ENCODE data around the gene TMEM219.

TMEM219 gene

GRCh38 chr16:29982560-29983419 is 20.9 kb downstream of the TMEM219 start:
- no peak for DNase-seq (ENCODE audit: low spot score)

DNA sequence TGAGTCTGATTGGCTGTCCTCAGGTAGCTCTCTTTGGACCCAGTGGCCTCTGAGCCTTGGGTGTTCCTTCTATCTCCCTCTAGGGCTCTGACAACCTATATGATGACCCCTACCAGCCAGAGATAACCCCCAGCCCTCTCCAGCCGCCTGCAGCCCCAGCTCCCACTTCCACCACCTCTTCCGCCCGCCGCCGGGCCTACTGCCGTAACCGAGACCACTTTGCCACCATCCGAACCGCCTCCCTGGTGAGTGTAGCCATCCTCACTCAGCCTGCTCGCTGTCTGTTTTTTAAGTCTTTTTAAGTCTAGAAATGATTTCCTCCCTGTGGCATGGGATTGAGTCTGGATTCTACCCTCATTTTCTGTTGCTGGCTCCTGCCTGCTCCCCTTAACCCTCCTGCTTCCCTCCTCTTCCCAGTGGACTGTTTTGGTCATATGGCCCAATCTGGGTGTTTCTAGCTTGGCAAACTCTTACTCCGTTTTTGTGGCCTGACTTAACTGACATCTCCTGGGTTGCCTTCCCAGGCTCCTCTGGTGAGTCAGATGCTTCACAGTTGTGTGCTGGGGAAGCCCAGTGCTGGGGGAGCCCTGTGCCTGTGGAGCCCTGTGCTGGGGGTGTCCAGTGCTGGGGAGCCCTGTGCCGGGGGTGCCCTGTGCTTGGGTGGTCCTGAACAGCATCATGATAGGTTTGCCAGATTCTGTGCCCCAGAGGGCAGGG is 21.7 kb downstream of the TMEM219 start:
- no peak for DNase-seq (ENCODE audit: low spot score)

DNA sequence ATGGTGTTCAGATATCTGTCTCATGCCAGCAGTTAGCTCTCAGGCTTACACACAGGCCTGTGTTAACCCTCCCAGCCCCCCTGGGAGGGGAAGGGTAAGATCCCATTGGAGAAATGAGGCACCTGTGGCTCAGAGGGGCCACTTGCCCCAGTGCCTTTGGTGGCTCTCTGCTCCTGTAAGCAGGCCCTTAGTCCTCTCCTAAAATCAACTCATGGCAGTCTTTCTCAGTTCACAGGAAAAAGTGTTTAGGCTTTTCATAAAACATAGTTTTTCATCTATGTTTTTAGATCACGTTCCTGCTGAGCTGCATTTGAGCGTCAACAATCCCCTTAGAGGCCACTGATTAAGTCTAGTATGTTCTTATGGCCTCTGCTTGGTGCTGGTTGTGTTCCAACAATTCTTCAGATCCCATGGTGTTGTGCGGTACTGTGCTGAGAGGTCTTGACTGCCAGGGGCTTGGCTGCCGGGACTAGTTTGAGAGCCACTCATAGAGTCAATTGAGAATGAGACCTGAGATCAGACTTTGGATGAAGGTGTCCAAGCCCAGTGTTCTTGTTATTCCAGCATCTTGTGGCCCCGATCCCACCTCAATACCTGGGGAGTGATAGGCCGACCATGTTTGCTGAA is 22.4 kb downstream of the TMEM219 start:
- DNase-seq (ENCODE audit: low spot score) = no peak

- no peak for DNase-seq (ENCODE audit: low spot score)
Measured at GRCh38 chr16:29984764-29985147, 22.9 kb downstream of the TMEM219 start.

DNA sequence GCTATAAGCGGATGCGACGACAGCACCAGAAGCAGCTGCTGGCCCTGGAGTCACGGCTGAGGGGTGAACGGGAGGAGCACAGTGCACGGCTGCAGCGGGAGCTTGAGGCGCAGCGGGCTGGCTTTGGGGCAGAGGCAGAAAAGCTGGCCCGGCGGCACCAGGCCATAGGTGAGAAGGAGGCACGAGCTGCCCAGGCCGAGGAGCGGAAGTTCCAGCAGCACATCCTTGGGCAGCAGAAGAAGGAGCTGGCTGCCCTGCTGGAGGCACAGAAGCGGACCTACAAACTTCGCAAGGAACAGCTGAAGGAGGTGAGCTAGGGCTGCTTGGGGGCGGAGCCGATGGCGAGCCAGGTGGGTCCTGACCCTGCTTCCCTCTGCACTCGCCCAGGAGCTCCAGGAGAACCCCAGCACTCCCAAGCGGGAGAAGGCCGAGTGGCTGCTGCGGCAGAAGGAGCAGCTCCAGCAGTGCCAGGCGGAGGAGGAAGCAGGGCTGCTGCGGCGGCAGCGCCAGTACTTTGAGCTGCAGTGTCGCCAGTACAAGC is 23.5 kb downstream of the TMEM219 start:
- no peak for DNase-seq (ENCODE audit: low spot score)

- no peak for DNase-seq (ENCODE audit: low spot score)
Measured at GRCh38 chr16:29986231-29986630, 24.4 kb downstream of the TMEM219 start.

- DNase-seq (ENCODE audit: low spot score) = no peak
Measured at GRCh38 chr16:29986931-29987330, 25.1 kb downstream of the TMEM219 start.

GRCh38 chr16:29987371-29988085 is 25.6 kb downstream of the TMEM219 start:
- DNase-seq (ENCODE audit: low spot score) = no peak

DNA sequence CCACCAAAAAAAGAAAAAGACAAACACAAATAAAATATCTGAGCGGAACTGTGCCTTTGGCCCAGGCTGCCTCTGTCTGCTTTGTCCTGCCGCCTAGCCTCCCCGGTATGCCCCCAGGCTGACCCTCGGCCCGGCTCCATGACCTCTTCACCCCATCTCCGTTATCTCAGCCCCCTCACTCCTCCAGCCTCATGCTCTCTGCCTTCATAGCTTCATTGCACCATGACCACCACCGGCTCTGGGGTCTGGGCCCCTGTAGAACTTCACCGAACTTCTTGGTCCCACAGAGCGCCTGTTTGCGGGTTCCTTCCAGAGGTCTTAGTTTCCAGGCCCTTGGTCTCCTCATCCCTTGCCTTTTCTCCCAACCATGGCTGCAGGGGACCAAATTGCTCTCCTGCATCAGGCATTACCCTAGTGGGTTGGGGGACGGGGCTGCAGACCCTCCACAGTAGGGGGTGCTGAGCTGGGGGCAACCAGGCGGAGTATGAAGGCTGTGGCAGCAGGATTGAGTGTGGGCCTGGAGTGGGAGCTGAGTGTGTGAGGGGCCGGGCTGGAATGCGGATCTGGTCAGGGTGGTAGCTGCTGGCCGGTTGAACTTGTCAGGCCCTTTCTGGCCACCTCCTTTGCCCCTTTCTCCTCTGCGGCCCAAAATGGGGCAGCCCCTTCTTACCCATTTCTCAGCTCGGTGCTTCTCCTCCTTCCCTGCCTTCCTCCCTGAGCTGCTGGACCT is 26.6 kb downstream of the TMEM219 start:
- no peak for DNase-seq (ENCODE audit: low spot score)

GRCh38 chr16:29989111-29989858 is 27.4 kb downstream of the TMEM219 start:
- no peak for DNase-seq (ENCODE audit: low spot score)

DNA sequence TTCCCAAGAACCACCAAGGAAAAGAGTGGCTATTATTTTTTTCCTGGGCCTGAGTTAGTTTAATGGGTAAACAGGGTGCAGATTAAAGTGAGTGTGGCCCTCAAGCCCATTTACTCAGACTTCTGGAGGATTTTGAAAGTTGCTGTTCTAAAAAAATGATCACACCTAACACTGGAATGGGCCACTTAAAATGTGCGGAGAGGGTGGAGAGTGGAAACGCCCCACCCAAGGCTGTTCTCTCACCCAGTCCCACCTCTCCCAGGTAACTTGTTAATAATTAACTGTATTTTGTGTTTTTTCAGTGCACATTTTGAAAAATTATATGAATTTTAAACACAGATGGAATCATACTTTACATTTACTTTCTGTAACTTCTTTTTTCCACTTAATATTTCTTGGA is 28.2 kb downstream of the TMEM219 start:
- no peak for DNase-seq (ENCODE audit: low spot score)

GRCh38 chr16:29990883-29991570 is 29.1 kb downstream of the TMEM219 start:
- DNase-seq (ENCODE audit: low spot score) = no peak

DNA sequence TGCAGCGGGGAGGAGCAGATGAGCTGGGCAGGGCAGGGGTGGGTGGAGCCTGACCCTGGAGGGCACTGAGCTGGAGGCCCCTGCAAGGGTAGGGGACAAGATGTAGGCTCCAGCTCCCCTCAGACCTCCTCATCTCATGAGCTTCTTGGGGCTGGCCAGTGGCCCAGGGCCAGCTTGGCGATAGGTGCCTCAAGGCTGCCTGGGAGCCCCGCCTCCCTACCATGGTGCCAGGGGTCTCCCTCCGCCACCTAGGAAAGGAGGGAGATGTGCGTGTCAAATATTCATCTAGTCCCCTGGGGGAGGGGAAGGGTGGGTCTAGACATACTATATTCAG is 29.7 kb downstream of the TMEM219 start:
- DNase-seq (ENCODE audit: low spot score) = no peak

GRCh38 chr16:29992344-29992967 is 30.6 kb downstream of the TMEM219 start:
- no peak for DNase-seq (ENCODE audit: low spot score)

DNA sequence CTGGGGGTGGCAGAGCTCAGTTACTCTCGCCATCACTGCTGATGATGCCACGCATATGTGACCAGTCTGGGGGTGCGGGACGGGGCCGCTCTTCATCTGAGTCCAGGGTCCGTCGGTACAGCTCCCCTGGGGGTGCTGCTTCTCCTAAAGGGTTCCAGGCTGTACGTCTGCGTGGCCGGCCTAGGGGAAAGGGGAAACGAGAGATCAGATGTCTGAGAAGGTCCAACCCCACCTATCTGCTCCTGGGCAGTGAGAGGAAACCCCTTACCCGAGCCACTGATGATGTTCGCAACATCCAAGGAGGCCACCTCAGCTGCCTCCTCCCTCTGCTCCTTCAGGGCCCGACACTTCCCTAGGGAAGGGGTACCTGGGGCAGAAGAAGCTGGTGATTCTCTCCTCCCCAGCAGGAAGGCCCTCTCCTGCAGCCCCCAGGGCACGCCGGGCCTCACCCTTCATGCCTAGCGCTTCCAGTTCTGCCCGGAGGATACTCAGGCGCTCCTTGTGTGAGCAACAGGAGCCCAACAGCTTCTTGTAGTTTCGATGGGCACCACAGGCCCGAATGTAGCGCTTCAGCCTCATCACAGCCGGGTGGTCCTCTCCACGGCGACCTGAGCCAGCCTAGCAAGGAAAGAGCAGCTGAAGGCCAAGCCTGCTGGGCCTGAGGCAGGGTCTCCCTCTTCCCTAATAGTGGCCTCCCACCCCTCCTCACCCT is 31.5 kb downstream of the TMEM219 start:
- no peak for DNase-seq (ENCODE audit: low spot score)

- DNase-seq (ENCODE audit: low spot score) = no peak
Measured at GRCh38 chr16:29993903-29994599, 32.2 kb downstream of the TMEM219 start.

DNA sequence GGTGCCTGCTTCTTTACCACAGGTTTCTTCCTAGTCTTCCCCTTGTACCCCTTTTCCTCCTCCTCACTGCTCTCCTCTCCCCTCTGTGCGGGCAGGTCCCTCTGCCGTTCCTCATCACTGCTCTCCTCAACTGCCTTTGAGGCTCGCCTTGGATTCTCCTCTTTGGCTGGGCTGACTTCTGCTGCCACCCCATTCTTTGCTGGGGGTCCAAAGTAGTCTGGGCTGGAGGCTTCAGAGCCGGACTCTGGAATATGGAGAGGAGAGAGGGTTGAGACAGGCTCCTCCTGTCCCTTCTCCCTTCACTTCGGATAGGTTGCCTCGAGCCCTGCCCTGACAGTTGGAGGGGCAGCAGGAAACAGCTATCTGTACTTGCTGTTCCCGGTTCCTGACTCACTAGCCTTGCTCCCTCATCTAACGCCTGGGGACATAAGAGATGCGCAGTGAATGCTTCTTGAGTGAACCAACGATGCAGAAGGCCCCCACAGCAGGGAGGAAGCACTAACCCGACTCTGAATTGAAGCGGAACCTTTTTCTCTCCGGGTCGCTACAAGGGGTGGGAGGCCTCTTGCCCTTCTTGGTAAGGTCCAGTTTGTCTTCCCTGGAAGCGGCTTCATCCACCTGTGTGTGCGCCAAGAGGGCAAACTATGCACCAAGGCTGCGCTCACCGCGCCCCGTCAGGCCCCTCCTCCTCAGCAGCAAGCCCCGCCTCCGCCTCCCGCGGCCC is 32.9 kb downstream of the TMEM219 start:
- peak; percentile 59 for DNase-seq (ENCODE audit: low spot score)
